ENCODE measurements around the gene IDH3G. TPM values are rescaled to one million over a fixed set of nuclear protein-coding genes. Genes with fewer than 3 reads are reported as not detected.

Gene IDH3G
- total RNA-seq, 1 donor from 2014 or later = 40.3 TPM

DNA sequence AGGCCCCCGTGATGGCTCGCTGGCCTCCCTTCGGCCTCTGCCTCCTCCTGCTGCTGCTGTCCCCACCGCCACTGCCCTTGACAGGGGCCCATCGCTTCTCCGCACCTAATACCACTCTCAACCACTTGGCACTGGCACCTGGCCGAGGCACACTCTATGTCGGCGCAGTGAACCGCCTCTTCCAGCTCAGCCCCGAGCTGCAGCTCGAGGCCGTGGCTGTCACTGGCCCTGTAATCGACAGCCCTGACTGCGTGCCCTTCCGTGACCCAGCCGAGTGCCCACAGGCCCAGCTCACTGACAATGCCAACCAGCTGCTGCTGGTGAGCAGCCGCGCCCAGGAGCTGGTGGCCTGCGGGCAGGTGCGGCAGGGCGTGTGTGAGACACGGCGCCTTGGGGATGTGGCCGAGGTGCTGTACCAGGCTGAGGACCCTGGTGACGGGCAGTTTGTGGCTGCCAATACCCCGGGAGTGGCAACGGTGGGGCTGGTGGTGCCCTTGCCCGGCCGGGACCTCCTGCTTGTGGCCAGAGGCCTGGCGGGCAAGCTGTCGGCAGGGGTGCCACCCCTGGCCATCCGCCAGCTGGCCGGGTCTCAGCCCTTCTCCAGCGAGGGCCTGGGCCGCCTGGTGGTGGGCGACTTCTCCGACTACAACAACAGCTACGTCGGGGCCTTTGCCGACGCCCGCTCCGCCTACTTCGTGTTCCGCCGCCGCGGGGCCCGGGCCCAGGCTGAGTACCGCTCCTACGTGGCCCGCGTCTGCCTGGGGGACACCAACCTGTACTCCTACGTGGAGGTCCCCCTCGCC, 27.1 kb downstream of the IDH3G start:
- no peaks in the 10 kb centered on the region for H4K20me1 ChIP-seq (ENCODE audit: low read depth)
- no peak overlapping the region for H2AFZ ChIP-seq (replicated peaks)
- no peaks in the 10 kb centered on the region for H3K36me3 Mint-ChIP-seq
- no peaks in the 10 kb centered on the region for H3F3A ChIP-seq (ENCODE audit: low read depth)
- H3K27ac ChIP-seq = no peak overlapping the region
- H3K4me1 Mint-ChIP-seq = peaks cover 12% of the 10 kb centered on the region
- no peaks in the 10 kb centered on the region for H3K36me3 ChIP-seq
- peaks cover 14% of the 10 kb centered on the region for H3K9me3 Mint-ChIP-seq
- H3K4me3 Mint-ChIP-seq = peak overlapping the region; percentile 67
- H3K4me2 ChIP-seq = no peak overlapping the region
- H3K79me2 ChIP-seq (ENCODE audit: low read depth) = no peaks in the 10 kb centered on the region
- no peaks in the 10 kb centered on the region for H3K27me3 ChIP-seq
- H3K4me1 ChIP-seq = no peaks in the 10 kb centered on the region
- no peak for DNase-seq (ENCODE audit: low spot score)
- no peak overlapping the region for H3K9ac ChIP-seq
- H3K9me3 ChIP-seq (ENCODE audit: low read depth) = no peaks in the 10 kb centered on the region
- no peak for TF ChIP-seq EZH2phosphoT487 (IDR thresholded peaks at IDR 0.05)
- H3K4me3 ChIP-seq = no peak overlapping the region
- H3K27ac Mint-ChIP-seq = peak overlapping the region; percentile 93
- no peaks in the 10 kb centered on the region for H3K27me3 Mint-ChIP-seq (ENCODE audit: insufficient read depth, low read depth)

DNA sequence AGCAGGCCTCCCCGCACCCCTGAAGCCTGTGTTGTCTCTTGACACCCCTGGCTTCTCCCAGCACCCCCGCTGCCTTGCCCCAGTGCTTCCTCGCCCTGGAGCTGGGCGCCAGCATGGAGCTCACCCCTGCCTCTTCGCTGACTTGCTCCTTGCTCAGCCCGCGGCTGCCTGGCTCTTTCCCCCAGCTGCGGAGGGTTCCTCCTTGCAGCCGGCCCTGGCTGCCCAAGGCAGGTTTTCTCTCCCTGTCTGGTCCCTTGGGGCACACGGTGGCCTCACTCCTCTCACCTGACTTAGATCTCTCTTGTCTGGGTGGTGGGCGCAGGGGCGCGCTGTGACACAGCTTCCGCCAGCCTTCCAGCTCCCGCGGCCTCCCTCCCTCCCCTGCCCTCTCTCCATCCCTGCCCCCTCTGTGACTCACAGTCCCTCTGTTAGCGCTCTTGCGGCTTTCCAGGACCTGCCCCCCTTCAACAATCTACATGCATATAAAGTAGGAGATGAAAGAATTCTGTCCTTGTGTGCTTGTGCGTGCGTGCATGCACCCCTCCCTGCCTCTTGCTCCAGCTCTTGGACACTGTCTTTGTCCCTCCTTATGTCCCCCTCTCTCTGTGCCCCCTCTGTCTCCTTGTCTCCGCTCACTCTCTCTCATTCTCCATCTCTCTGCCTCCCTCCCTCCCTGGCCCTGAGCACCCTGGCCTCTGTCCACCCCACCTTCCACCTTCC, 27.9 kb downstream of the IDH3G start:
- Histone ChIP-seq H3K4me1 (no peaks in the 10 kb centered on the region), H3K9ac (no peak overlapping the region), H3K36me3 (no peaks in the 10 kb centered on the region), H3K27ac (no peak overlapping the region), H3K4me2 (peak overlapping the region; percentile 19), H3F3A (ENCODE audit: low read depth) (no peaks in the 10 kb centered on the region), H3K27me3 (no peaks in the 10 kb centered on the region), H2AFZ (replicated peaks) (no peak overlapping the region), H3K9me3 (ENCODE audit: low read depth) (no peaks in the 10 kb centered on the region), H3K4me3 (no peak overlapping the region), H3K79me2 (ENCODE audit: low read depth) (no peaks in the 10 kb centered on the region), H4K20me1 (ENCODE audit: low read depth) (no peaks in the 10 kb centered on the region)
- Mint-ChIP-seq H3K27ac (peak overlapping the region; percentile 93), H3K4me1 (peaks cover 12% of the 10 kb centered on the region), H3K36me3 (no peaks in the 10 kb centered on the region), H3K4me3 (peak overlapping the region; percentile 67), H3K9me3 (peaks cover 20% of the 10 kb centered on the region), H3K27me3 (ENCODE audit: insufficient read depth, low read depth) (no peaks in the 10 kb centered on the region)
- DNase-seq (ENCODE audit: low spot score) = peak; percentile 37
- TF ChIP-seq EZH2 (IDR thresholded peaks at IDR 0.05) = no peak

GRCh38 chrX:153765138-153766079, 28.8 kb downstream of the IDH3G start:
- no peak overlapping the region for H3K4me2 ChIP-seq
- no peaks in the 10 kb centered on the region for H3K27me3 ChIP-seq
- no peaks in the 10 kb centered on the region for H3K79me2 ChIP-seq (ENCODE audit: low read depth)
- Mint-ChIP-seq H3K27ac (no peak overlapping the region), H3K36me3 (no peaks in the 10 kb centered on the region), H3K27me3 (ENCODE audit: insufficient read depth, low read depth) (no peaks in the 10 kb centered on the region), H3K4me1 (peaks cover 12% of the 10 kb centered on the region), H3K4me3 (no peak overlapping the region), H3K9me3 (peaks cover 22% of the 10 kb centered on the region)
- H4K20me1 ChIP-seq (ENCODE audit: low read depth) = no peaks in the 10 kb centered on the region
- no peak overlapping the region for H2AFZ ChIP-seq (replicated peaks)
- H3K9ac ChIP-seq = no peak overlapping the region
- no peak overlapping the region for H3K27ac ChIP-seq
- H3K36me3 ChIP-seq = no peaks in the 10 kb centered on the region
- no peaks in the 10 kb centered on the region for H3F3A ChIP-seq (ENCODE audit: low read depth)
- TF ChIP-seq EZH2phosphoT487 (IDR thresholded peaks at IDR 0.05) (no peak), CTCF (IDR thresholded peaks at IDR 0.05) (no peak), EZH2 (IDR thresholded peaks at IDR 0.05) (no peak)
- no peak overlapping the region for H3K4me3 ChIP-seq
- no peak for DNase-seq (ENCODE audit: low spot score)
- H3K4me1 ChIP-seq = no peaks in the 10 kb centered on the region
- no peaks in the 10 kb centered on the region for H3K9me3 ChIP-seq (ENCODE audit: low read depth)

- no peaks in the 10 kb centered on the region for H3K79me2 ChIP-seq (ENCODE audit: low read depth)
- DNase-seq (ENCODE audit: low spot score) = no peak
- no peak overlapping the region for H2AFZ ChIP-seq (replicated peaks)
- H3K4me2 ChIP-seq = no peak overlapping the region
- no peak overlapping the region for H3K27ac ChIP-seq
- H3K4me1 ChIP-seq = no peaks in the 10 kb centered on the region
- H3K27me3 ChIP-seq = no peaks in the 10 kb centered on the region
- H3K4me3 Mint-ChIP-seq = no peak overlapping the region
- H3K4me1 Mint-ChIP-seq = peaks cover 12% of the 10 kb centered on the region
- no peaks in the 10 kb centered on the region for H3K9me3 ChIP-seq (ENCODE audit: low read depth)
- no peak overlapping the region for H3K27ac Mint-ChIP-seq
- H3K36me3 Mint-ChIP-seq = no peaks in the 10 kb centered on the region
- H4K20me1 ChIP-seq (ENCODE audit: low read depth) = no peaks in the 10 kb centered on the region
- H3F3A ChIP-seq (ENCODE audit: low read depth) = no peaks in the 10 kb centered on the region
- H3K9me3 Mint-ChIP-seq = peaks cover 20% of the 10 kb centered on the region
- H3K27me3 Mint-ChIP-seq (ENCODE audit: insufficient read depth, low read depth) = no peaks in the 10 kb centered on the region
- H3K4me3 ChIP-seq = no peak overlapping the region
- no peaks in the 10 kb centered on the region for H3K36me3 ChIP-seq
- no peak overlapping the region for H3K9ac ChIP-seq
- TF ChIP-seq CTCF (IDR thresholded peaks at IDR 0.05) (no peak), EZH2 (IDR thresholded peaks at IDR 0.05) (no peak), EZH2phosphoT487 (IDR thresholded peaks at IDR 0.05) (no peak)
Observed at GRCh38 chrX:153764786-153765137, 29.4 kb downstream of the IDH3G start.

All from neural progenitor cell (in vitro differentiated cells).